SU-DHL-6 (cell line): ENCODE measurements around the gene NLGN3.

Source experiments
- CTCF ChIP-seq: fragments of 200-600 bp; sonication (generic); IDR thresholded peaks from one replicate; pipeline ENCODE4 v1.5.1; 2017; ENCODE audit warnings: antibody characterized with exemption, mild to moderate bottlenecking, low read length, moderate library complexity; ENCODE audit not compliant: insufficient read depth, poor library complexity, severe bottlenecking
- EZH2phosphoT487 ChIP-seq: fragments of 200-600 bp; sonication (generic), shearing (Covaris generic); conservative IDR thresholded peaks from 2 replicates; pipeline ENCODE4 v1.6.1; 2018; ENCODE audit warnings: mild to moderate bottlenecking, antibody characterized with exemption, low read length, moderate library complexity, mixed read lengths

GRCh38 chrX:71177327-71177726 lies 32.7 kb downstream of the NLGN3 start:
- TF ChIP-seq CTCF (no peak), EZH2phosphoT487 (no peak)
